GM12872 (cell line): ENCODE data around the gene ADAMTS2.

Experiments used
- TF ChIP-seq, protein P1 (sequence below): IDR thresholded peaks from 3 replicates; pipeline ENCODE4 v1.5.1; 2011; ENCODE audit warnings: low read depth, mild to moderate bottlenecking, low read length, moderate library complexity; ENCODE audit not compliant: insufficient read depth

ADAMTS2 gene

DNA sequence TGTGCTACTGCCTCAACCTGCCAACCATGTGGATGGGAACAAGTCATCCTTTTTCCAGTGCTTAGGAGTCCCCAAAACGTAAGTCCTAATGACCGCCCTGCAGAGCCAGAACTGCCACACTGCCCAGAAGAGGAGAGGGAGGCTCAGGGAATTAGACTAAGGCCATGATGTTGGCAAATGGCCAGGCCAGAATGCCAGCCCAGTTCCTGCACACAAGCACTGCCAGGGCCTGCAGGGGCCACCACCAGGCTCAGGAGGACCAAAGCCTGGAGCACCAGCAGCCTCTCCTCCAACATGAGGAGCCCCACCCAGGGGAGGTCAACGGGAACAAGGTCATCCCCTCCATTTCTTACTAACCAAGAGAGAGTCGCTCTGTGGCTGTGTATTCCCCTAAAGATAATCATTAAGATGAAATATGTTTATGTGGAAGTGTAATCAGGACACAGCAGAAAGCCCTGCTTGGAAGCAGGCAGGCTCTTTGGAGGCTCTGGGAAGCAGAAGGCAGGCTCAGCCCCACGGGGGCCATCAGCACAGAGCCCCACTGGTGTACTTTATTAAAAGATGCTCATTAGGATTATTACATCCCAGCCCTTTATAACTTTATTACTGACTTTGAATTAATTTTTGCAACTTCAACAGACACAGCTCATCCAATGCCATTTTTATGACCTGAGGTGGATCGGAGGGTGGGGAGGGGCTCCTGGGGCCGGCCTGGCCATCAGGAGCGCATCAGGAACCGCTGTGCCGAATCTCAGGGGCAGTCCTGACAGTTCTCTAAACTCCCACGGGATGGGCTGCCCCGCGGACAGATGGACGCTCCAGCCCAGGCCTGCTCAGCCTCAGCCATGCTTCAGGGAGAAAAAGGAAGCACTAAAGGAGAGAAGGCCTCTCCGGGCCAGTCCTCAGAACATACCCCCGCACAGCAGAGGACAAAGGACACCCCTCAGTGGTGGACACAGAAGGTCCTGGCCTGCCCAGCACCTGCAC, 127.0 kb downstream of the ADAMTS2 start:
- TF ChIP-seq, protein P1, sequence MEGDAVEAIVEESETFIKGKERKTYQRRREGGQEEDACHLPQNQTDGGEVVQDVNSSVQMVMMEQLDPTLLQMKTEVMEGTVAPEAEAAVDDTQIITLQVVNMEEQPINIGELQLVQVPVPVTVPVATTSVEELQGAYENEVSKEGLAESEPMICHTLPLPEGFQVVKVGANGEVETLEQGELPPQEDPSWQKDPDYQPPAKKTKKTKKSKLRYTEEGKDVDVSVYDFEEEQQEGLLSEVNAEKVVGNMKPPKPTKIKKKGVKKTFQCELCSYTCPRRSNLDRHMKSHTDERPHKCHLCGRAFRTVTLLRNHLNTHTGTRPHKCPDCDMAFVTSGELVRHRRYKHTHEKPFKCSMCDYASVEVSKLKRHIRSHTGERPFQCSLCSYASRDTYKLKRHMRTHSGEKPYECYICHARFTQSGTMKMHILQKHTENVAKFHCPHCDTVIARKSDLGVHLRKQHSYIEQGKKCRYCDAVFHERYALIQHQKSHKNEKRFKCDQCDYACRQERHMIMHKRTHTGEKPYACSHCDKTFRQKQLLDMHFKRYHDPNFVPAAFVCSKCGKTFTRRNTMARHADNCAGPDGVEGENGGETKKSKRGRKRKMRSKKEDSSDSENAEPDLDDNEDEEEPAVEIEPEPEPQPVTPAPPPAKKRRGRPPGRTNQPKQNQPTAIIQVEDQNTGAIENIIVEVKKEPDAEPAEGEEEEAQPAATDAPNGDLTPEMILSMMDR = no peak

DNA sequence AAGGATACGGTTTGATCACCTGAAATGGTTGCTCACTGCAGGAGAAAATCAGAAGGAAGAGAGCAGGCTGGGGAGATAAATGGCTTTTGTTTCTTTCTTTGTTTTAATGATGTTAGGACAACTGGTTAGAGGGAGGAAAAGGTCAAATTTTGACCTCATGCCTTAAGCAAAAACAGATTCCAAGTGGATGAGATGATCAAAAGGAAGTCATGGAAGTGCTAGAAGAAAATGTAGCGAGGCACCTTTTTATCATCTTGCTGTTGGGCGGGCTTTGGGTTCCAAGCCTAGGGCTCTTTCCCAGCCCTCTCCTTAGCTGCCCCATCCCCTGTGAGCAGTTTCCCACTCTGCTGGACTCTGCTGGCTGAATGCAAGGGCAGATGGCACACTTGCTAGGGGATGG, 127.9 kb downstream of the ADAMTS2 start:
- TF ChIP-seq, protein P1 = no peak

- TF ChIP-seq, protein P1 = no peak
Measured at GRCh38 chr5:179215576-179215975, 129.7 kb downstream of the ADAMTS2 start.

DNA sequence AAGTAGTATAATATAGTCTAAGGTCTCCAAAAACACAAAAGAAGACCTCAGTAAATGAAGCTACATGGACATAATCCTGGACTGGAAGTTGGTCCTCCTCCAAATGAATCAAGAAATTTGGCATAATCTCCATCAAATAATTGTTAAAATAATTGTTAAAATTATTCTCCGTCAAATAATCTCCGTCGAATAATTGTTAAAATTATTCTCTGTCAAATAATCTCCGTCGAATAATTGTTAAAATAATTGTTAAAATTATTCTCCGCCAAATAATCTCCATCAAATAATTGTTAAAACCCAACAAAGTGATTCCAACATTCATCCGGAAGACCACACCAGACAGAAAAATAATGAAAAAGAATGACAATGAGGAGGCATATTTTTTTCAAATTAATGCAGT, 130.6 kb downstream of the ADAMTS2 start:
- TF ChIP-seq, protein P1 = no peak

- TF ChIP-seq, protein P1 = no peak
Measured at GRCh38 chr5:179212870-179213269, 132.4 kb downstream of the ADAMTS2 start.

- TF ChIP-seq, protein P1 = no peak
Measured at GRCh38 chr5:179211631-179212030, 133.6 kb downstream of the ADAMTS2 start.

GRCh38 chr5:179211068-179211467, 134.2 kb downstream of the ADAMTS2 start:
- TF ChIP-seq, protein P1 = no peak
